Measurements from ENCODE around the gene FOSL1. TPM values are rescaled to one million over a fixed set of nuclear protein-coding genes. Genes with fewer than 3 reads are reported as not detected.

Gene FOSL1
- total RNA-seq, 4 donors from 2014 or later: 1.3 to 3.3 (median 1.4) TPM; not detected in 1

DNA sequence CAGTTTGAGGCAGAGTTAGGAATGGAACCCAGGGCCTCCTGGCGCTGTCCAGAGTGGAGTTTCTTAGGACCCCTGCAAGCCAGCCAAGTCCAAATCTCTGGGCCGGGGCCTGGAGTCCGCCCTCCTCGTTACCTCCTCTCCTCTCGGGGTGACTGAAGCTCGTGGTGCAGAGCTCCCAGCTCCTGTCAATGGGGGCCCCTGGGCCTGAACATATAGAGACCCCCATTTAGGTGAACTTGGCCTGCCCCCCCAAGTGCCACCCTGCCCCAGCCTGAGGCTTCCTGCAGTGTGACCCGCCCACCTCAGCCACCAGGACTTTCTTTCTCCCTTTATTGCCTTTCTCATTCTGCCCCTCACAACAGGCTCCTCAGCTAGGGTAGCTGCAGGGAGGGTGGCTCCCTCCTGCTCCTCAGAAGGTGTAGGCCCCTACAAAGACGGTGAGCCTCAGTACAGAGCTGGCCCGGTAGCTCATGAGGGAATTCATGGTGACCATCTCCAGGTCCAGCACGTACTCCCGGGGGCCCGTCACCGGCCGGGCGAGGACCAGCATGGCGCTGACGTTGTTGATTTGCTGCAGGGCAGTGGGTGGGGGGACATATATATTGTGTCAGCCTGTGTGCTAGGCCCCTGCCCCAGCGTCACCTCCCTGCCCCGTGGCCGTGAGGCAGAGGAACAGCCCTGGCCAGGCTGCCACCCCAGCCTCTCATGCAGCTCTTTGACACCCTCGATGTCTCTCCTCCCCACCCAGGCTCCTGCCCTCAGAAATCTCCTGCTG is 33.5 kb downstream of the FOSL1 start:
- H3K27me3 ChIP-seq: no peaks in the 10 kb centered on the region
- no peak overlapping the region for H3K27ac ChIP-seq
- H3K9me3 ChIP-seq: no peaks in the 10 kb centered on the region
- 77 to 78% methylated on average over 18 to 20 of the region's 21 CpGs for WGBS, 2 donors
- H3K4me1 ChIP-seq: peaks cover 0 to 43% (median 8%) of the 10 kb centered on the region in 4 donors
- H3K4me3 ChIP-seq: no peak overlapping the region
- DNase-seq (ENCODE audit: low spot score in 2 of 2): no peak
- TF ChIP-seq POLR2A (IDR thresholded peaks at IDR 0.05): no peak
- TF ChIP-seq EP300 (IDR thresholded peaks at IDR 0.05): no peak
- H3K36me3 ChIP-seq: peaks cover 0 to 92% (median 30%) of the 10 kb centered on the region in 3 donors

- no peak overlapping the region for H3K27ac ChIP-seq
- no peak for TF ChIP-seq POLR2A (IDR thresholded peaks at IDR 0.05)
- no peak for TF ChIP-seq EP300 (IDR thresholded peaks at IDR 0.05)
- TF ChIP-seq CTCF (IDR thresholded peaks at IDR 0.05): no peak
- H3K9me3 ChIP-seq: no peaks in the 10 kb centered on the region
- DNase-seq (ENCODE audit: low spot score in 2 of 2): no peak
- H3K36me3 ChIP-seq: peaks cover 0 to 90% (median 30%) of the 10 kb centered on the region in 3 donors
- H3K4me1 ChIP-seq: peaks cover 0 to 41% (median 11%) of the 10 kb centered on the region in 4 donors
- 70 to 71% methylated on average over 9 of the region's 9 CpGs for WGBS, 2 donors
- no peak overlapping the region for H3K4me3 ChIP-seq
- no peaks in the 10 kb centered on the region for H3K27me3 ChIP-seq
Measured at GRCh38 chr11:65865550-65866172, 34.5 kb downstream of the FOSL1 start.

DNA sequence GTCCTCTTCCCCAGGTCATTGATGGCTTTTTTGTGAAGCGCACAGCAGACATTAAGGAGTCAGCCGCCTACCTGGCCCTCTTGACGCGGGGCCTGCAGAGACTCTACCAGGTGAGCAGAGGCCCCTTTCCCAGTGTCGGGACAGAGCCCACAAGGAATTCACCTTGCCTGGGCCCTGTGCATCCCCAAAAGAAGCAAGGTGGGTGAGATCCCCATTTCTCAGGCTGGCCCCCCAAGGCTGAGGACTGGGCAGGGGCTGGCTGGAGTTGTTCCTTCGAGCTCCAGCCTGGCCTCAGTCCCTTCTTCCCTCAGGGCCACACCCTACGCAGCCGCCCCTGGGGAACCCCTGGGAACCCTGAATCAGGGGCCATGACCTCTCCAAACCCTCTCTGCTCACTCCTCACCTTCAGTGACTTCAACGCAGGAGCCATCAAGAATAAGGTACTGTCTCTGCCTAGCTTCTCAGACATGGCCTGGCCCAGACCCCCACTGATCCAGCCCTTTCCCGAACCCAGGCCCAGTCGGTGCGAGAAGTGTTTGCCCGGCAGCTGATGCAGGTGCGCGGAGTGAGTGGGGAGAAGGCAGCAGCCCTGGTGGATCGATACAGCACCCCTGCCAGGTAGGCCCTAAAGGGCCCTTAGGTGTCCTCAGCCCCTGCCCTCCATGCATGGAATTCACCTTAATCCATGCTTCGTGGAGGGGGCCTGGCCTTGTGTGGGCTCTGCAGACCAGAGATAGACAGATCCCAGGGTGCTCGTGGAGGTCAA is 35.3 kb downstream of the FOSL1 start:
- Histone ChIP-seq H3K27me3 (no peaks in the 10 kb centered on the region), H3K4me1 (peaks cover 0 to 37% (median 11%) of the 10 kb centered on the region in 4 donors), H3K9me3 (no peaks in the 10 kb centered on the region), H3K36me3 (peaks cover 0 to 82% (median 30%) of the 10 kb centered on the region in 3 donors), H3K27ac (no peak overlapping the region), H3K4me3 (no peak overlapping the region)
- TF ChIP-seq CTCF (IDR thresholded peaks at IDR 0.05) (no peak), POLR2A (IDR thresholded peaks at IDR 0.05) (no peak), EP300 (IDR thresholded peaks at IDR 0.05) (no peak)
- 83 to 84% methylated on average over 13 to 18 of the region's 18 CpGs for WGBS, 2 donors
- no peak for DNase-seq (ENCODE audit: low spot score in 2 of 2)

GRCh38 chr11:65863889-65864705 is 36.1 kb downstream of the FOSL1 start:
- H3K27me3 ChIP-seq: no peaks in the 10 kb centered on the region
- no peak overlapping the region for H3K4me3 ChIP-seq
- DNase-seq (ENCODE audit: low spot score in 2 of 2): no peak
- H3K4me1 ChIP-seq: peaks cover 0 to 40% (median 13%) of the 10 kb centered on the region in 4 donors
- H3K27ac ChIP-seq: no peak overlapping the region
- 82 to 86% methylated on average over 11 to 12 of the region's 12 CpGs for WGBS, 2 donors
- TF ChIP-seq CTCF (IDR thresholded peaks at IDR 0.05): no peak
- TF ChIP-seq POLR2A (IDR thresholded peaks at IDR 0.05): no peak
- no peak for TF ChIP-seq EP300 (IDR thresholded peaks at IDR 0.05)
- no peaks in the 10 kb centered on the region for H3K9me3 ChIP-seq
- H3K36me3 ChIP-seq: peaks cover 0 to 74% (median 30%) of the 10 kb centered on the region in 3 donors

All from tibial nerve (tissue), 4 donors.